SK-N-MC (cell line): Measurements from ENCODE around the gene MEF2D.

Experiments
- EZH2 ChIP-seq: fragments of 200-600 bp; sonication (generic); IDR thresholded peaks from one replicate; pipeline ENCODE4 v1.6.1; 2017; ENCODE audit warnings: antibody characterized with exemption
- FOXP2 ChIP-seq: optimal IDR thresholded peaks from 2 replicates; pipeline ENCODE3; 2011; ENCODE audit warnings: mild to moderate bottlenecking, moderate library complexity; ENCODE audit not compliant: insufficient read depth; ENCODE audit errors: extremely low read length, control extremely low read depth
- POLR2AphosphoS5 ChIP-seq: IDR thresholded peaks from 2 replicates; pipeline ENCODE4 v1.6.1; 2012; ENCODE audit warnings: mild to moderate bottlenecking, low read depth, low read length, borderline replicate concordance

GRCh38 chr1:156505679-156506298 lies 5.2 kb upstream of the MEF2D start:
- TF ChIP-seq EZH2, result no peak
- TF ChIP-seq POLR2AphosphoS5, result no peak
- no peak for TF ChIP-seq FOXP2
